Limb (tissue), 2 donors: ENCODE measurements around the gene DNAH2.

Experiments
- DNase-seq, 2 donors: peaks; one replicate each; pipeline ENCODE4 v3.0.0-alpha.2; 2016; ENCODE audit errors: extremely low spot score in 2 of 2

The DNAH2 gene

GRCh38 chr17:7703584-7704479, 13.7 kb upstream of the DNAH2 start:
- peak; percentile 70 to 86 for DNase-seq

- peak; percentile 58 to 87 for DNase-seq
These were observed 12.8 kb upstream of the DNAH2 start, which contains the start of gene EFNB3 for GRCh38 chr17:7704601-7705268. Gene EFNB3, plus strand, starts transcription at chr17:7705202. Its CDS starts 397 bp downstream, at chr17:7705599.

- DNase-seq: no peak
These were observed 12.0 kb upstream of the DNAH2 start for GRCh38 chr17:7705269-7706255.

- DNase-seq: no peak
These were observed 10.8 kb upstream of the DNAH2 start for GRCh38 chr17:7706631-7707354.

- DNase-seq: no peak
These were observed 10.1 kb upstream of the DNAH2 start for GRCh38 chr17:7707446-7707845.

- no peak for DNase-seq
These were observed 9.4 kb upstream of the DNAH2 start for GRCh38 chr17:7707858-7708750.

GRCh38 chr17:7709031-7709430, 8.5 kb upstream of the DNAH2 start:
- no peak for DNase-seq

GRCh38 chr17:7710301-7710700, 7.2 kb upstream of the DNAH2 start:
- DNase-seq: no peak

GRCh38 chr17:7711051-7711755, 6.3 kb upstream of the DNAH2 start:
- no peak for DNase-seq

- DNase-seq: peak in 1 of 2 donors; percentile 70
These were observed 5.3 kb upstream of the DNAH2 start for GRCh38 chr17:7712111-7712771.

GRCh38 chr17:7713782-7714181, 3.8 kb upstream of the DNAH2 start:
- DNase-seq: no peak

GRCh38 chr17:7714721-7715594, 2.6 kb upstream of the DNAH2 start:
- DNase-seq: no peak

GRCh38 chr17:7715936-7716886, 1.3 kb upstream of the DNAH2 start:
- no peak for DNase-seq

- no peak for DNase-seq
These were observed 309 bp downstream of the DNAH2 start for GRCh38 chr17:7717756-7718350.

- no peak for DNase-seq
These were observed 2.1 kb downstream of the DNAH2 start for GRCh38 chr17:7719661-7720060.

- no peak for DNase-seq
These were observed 2.6 kb downstream of the DNAH2 start for GRCh38 chr17:7720125-7720524.
